ENCODE results near the gene VSIG10. TPM values are rescaled to one million over a fixed set of nuclear protein-coding genes. Genes with fewer than 3 reads are reported as not detected.

VSIG10 gene
- polyA plus RNA-seq, 3 donors: 1.5 to 2.3 (median 1.5) TPM

- Mint-ChIP-seq H3K4me1 (peaks cover 12% of the 10 kb centered on the region), H3K27me3 (ENCODE audit: low read depth in 3 of 3) (peaks cover 7 to 13% (median 12%) of the 10 kb centered on the region in 3 donors), H3K4me3 (peak overlapping the region; percentile 86 to 94), H3K36me3 (no peaks in the 10 kb centered on the region), H3K27ac (peak overlapping the region in 1 of 7 donors; percentile 20), H3K9me3 (no peaks in the 10 kb centered on the region)
- Histone ChIP-seq H3K9me3 (replicated peaks in 1 of 2; ENCODE audit: control insufficient read depth in 1 of 2, insufficient read depth in 1 of 2, low read length in 2 of 2) (no peaks in the 10 kb centered on the region), H4K20me1 (ENCODE audit: insufficient read depth, low read length) (no peaks in the 10 kb centered on the region), H3K27ac (ENCODE audit: low read depth in 1 of 2, low read length in 2 of 2) (no peak overlapping the region), H3K79me2 (ENCODE audit: insufficient read depth, low read length) (no peaks in the 10 kb centered on the region), H3K27me3 (ENCODE audit: control insufficient read depth in 2 of 2, insufficient read depth in 2 of 2, low read length in 2 of 2) (peaks cover 0 to 4% of the 10 kb centered on the region in 2 donors), H2AFZ (ENCODE audit: insufficient read depth, low read depth, low read length, poor library complexity, severe bottlenecking) (peak overlapping the region; percentile 92), H3K9ac (ENCODE audit: insufficient read depth, low read length, poor library complexity, severe bottlenecking) (peak overlapping the region; percentile 65), H3K4me2 (replicated peaks; ENCODE audit: extremely low read depth, low read length, poor library complexity, severe bottlenecking) (peak overlapping the region; percentile 97), H3K36me3 (replicated peaks in 1 of 2; ENCODE audit: control insufficient read depth in 1 of 2, insufficient read depth in 2 of 2, low read length in 2 of 2) (no peaks in the 10 kb centered on the region), H3K4me1 (ENCODE audit: control insufficient read depth in 1 of 2, insufficient read depth in 2 of 2, low read length in 2 of 2) (peaks cover 11 to 14% of the 10 kb centered on the region in 2 donors), H3K4me3 (replicated peaks in 1 of 3; ENCODE audit: low read depth in 2 of 3, low read length in 3 of 3) (peak overlapping the region; percentile 49 to 88 (median 68))
- 2% methylated on average over 30 of the region's 32 CpGs for WGBS (ENCODE audit: insufficient coverage)
- DNase-seq: no peak
- intact Hi-C loops (cut with micrococcal nuclease): no loop called here
- no peak for TF ChIP-seq CTCF (IDR thresholded peaks at IDR 0.05)
Observed at GRCh38 chr12:118103201-118103600, 610 bp downstream of the VSIG10 start.

- peak overlapping the region in 1 of 7 donors; percentile 26 for H3K27ac Mint-ChIP-seq
Observed at GRCh38 chr12:118102609-118103008, 1.2 kb downstream of the VSIG10 start.

More at GRCh38 chr12:118102609-118103008, 1.2 kb downstream of the VSIG10 start:
- DNase-seq: no peak
- H3K9ac ChIP-seq (ENCODE audit: insufficient read depth, low read length, poor library complexity, severe bottlenecking): no peak overlapping the region
- peaks cover 11 to 14% of the 10 kb centered on the region in 2 donors for H3K4me1 ChIP-seq (ENCODE audit: control insufficient read depth in 1 of 2, insufficient read depth in 2 of 2, low read length in 2 of 2)
- H3K36me3 ChIP-seq (replicated peaks in 1 of 2; ENCODE audit: control insufficient read depth in 1 of 2, insufficient read depth in 2 of 2, low read length in 2 of 2): no peaks in the 10 kb centered on the region
- intact Hi-C loops (cut with micrococcal nuclease): no loop called here
- peak overlapping the region in 2 of 3 experiments; percentile 68 to 88 for H3K4me3 ChIP-seq (replicated peaks in 1 of 3; ENCODE audit: low read depth in 2 of 3, low read length in 3 of 3)
- no peaks in the 10 kb centered on the region for H3K79me2 ChIP-seq (ENCODE audit: insufficient read depth, low read length)
- no peak overlapping the region for H3K27ac ChIP-seq (ENCODE audit: low read depth in 1 of 2, low read length in 2 of 2)
- H4K20me1 ChIP-seq (ENCODE audit: insufficient read depth, low read length): no peaks in the 10 kb centered on the region
- H3K9me3 ChIP-seq (replicated peaks in 1 of 2; ENCODE audit: control insufficient read depth in 1 of 2, insufficient read depth in 1 of 2, low read length in 2 of 2): no peaks in the 10 kb centered on the region
- WGBS (ENCODE audit: insufficient coverage): 81% methylated on average over 3 of the region's 5 CpGs
- peak overlapping the region; percentile 97 for H3K4me2 ChIP-seq (replicated peaks; ENCODE audit: extremely low read depth, low read length, poor library complexity, severe bottlenecking)
- no peak for TF ChIP-seq CTCF (IDR thresholded peaks at IDR 0.05)
- no peaks in the 10 kb centered on the region for H3K36me3 Mint-ChIP-seq
- peaks cover 7 to 13% (median 12%) of the 10 kb centered on the region in 3 donors for H3K27me3 Mint-ChIP-seq (ENCODE audit: low read depth in 3 of 3)
- H3K27me3 ChIP-seq (ENCODE audit: control insufficient read depth in 2 of 2, insufficient read depth in 2 of 2, low read length in 2 of 2): peaks cover 0 to 4% of the 10 kb centered on the region in 2 donors
- H3K4me3 Mint-ChIP-seq: peak overlapping the region; percentile 86 to 94
- peaks cover 12% of the 10 kb centered on the region for H3K4me1 Mint-ChIP-seq
- no peaks in the 10 kb centered on the region for H3K9me3 Mint-ChIP-seq
- peak overlapping the region; percentile 92 for H2AFZ ChIP-seq (ENCODE audit: insufficient read depth, low read depth, low read length, poor library complexity, severe bottlenecking)

All from CD14-positive monocyte (primary cell).